Adrenal gland (tissue), 12 donors: ENCODE measurements around the gene MIER1. TPM values are rescaled to one million over a fixed set of nuclear protein-coding genes. Genes with fewer than 3 reads are reported as not detected.
A peak's percentile ranks its signal among the peaks of the same experiment; 100 is the strongest.

Experiments used
- DNase-seq, 7 donors: peaks; one replicate each; pipeline ENCODE4 v3.0.0-alpha.2; 2019 to 2020
- H3K27ac ChIP-seq, 5 donors: fragments of 200-600 bp; sonication (generic) in 4 of 5; 1 replicate in 3 of 5; 2 replicates in 2 of 5; pipeline versions ENCODE4 v1.5.1 to v1.8.0; 2016 to 2020; ENCODE audit warnings: mild to moderate bottlenecking in 1 of 5
- H3K27me3 ChIP-seq: fragments of 200-600 bp; 2 replicates; pipeline ENCODE4 v1.8.0; 2021
- H3K36me3 ChIP-seq, 2 donors: fragments of 200-600 bp; replicated peaks in 1 of 2; 1 replicate in 1 of 2; 2 replicates in 1 of 2; pipeline versions ENCODE4 v1.5.1 to v1.8.0; 2018 to 2022
- H3K4me1 ChIP-seq, 2 donors: fragments of 200-600 bp; replicated peaks in 1 of 2; 1 replicate in 1 of 2; 2 replicates in 1 of 2; pipeline versions ENCODE4 v1.5.1 to v1.8.0; 2018 to 2021
- H3K4me3 ChIP-seq, 4 donors: fragments of 200-600 bp; sonication (generic) in 3 of 4; one replicate each; pipeline ENCODE4 v1.5.1; 2016 to 2018
- H3K9me3 ChIP-seq, 3 donors: fragments of 200-600 bp; sonication (generic) in 1 of 3; replicated peaks in 1 of 3; 1 replicate in 2 of 3; 2 replicates in 1 of 3; pipeline versions ENCODE4 v1.5.1 to v1.8.0; 2016 to 2021
- POLR2A ChIP-seq, 2 donors: fragments of 450-650 bp; IDR thresholded peaks; one replicate each; pipeline ENCODE4 v1.6.1; 2017; ENCODE audit warnings: antibody characterized with exemption in 2 of 2, mild to moderate bottlenecking in 2 of 2, moderate library complexity in 1 of 2
- WGBS, 4 donors: extraction: QIAGEN DNeasy Blood & Tissue Kit in 2 of 4; methylation state at CpG; one replicate each; pipeline versions ENCODE4 v1.1.5 to v1.1.7; 2013 to 2017; 5-methylcytosine and 5-hydroxymethylcytosine counted together
- intact Hi-C, 2 donors: fragments of 100-400 bp; cut with DNase I; formaldehyde crosslinking; loops; one replicate each; pipeline versions ENCODE4 v1.14.1 to v1.15.0; 2022 to 2023
- polyA plus RNA-seq, 3 donors: library from polyadenylated mRNA; stranded (reverse); fragments of 200-250 nt in 2 of 3; fragments of 350-450 nt in 1 of 3; fragmentation: Illumina TruSeq in 1 of 3; extraction: RNeasy Lipid Tissue Mini Kit (QIAGEN cat#74804) in 1 of 3; gene quantifications; one replicate each; pipeline ENCODE4 v1.2.3, GENCODE V29; 2013 to 2014
- total RNA-seq, 9 donors: library from RNA; depleted of rRNA in 4 of 9; stranded (reverse); fragments of >200 nt in 4 of 9; fragments of 120-200 nt in 1 of 9; fragmentation: NEBNext Ultra II Directional in 1 of 9; extraction: Animal tissue kit (Norgen Biotek cat#: 25700) in 1 of 9; gene quantifications; one replicate each; pipeline versions ENCODE4 v1.1.0 to v1.2.4, GENCODE V29; 2013 to 2023
- TF ChIP-seq, protein P1 (sequence below), 6 experiments: fragments of 450-650 bp in 4 of 6; fragments of 200-600 bp in 2 of 6; sonication (generic) in 1 of 6; IDR thresholded peaks; 1 replicate in 5 of 6; 2 replicates in 1 of 6; pipeline versions ENCODE4 v1.5.1 to v1.8.0; 2016 to 2021; ENCODE audit warnings: antibody characterized with exemption in 6 of 6, mild to moderate bottlenecking in 2 of 6, moderate library complexity in 1 of 6
- donor health status: healthy with polysubstance abuse.
- donor health status: Bipolar disorder and iron deficiency.
- donor health status: DM: yes; HTN: yes; CAD: no.
- donor health status: DM: no; HTN: no; CAD: no.
- donor health status: DM: no; HTN: no; CAD: no.
- donor health status: DM: yes; HTN: yes; CAD: no.

MIER1 gene
- total and polyA plus RNA-seq, 12 donors = 13.0 to 62.9 (median 37.3) TPM

DNA sequence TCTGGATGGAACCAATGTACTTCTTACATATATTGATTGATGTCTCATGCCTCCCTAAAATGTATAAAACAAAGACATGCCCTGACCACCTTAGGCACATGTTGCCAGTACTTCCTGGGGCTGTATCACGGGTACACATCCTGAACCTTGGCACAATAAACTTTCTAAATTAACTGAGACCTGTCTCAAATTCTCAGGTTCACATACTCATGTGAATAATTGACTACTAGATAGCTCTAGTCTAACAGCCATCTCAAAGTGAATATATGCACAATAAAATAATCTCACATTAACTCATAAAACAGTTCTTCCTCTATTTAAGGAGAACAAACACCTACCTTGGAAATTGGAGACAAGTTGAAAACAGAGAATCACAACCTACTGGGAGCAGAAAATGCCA, 5.7 kb upstream of the MIER1 start:
- intact Hi-C loops = loop anchor here in 1 of 2 donors (10.0 kb wide), 1 partner anchor 144 kb away; no protein-coding TSS in a partner anchor
- 82 to 100% (median 95%) methylated on average over 1 of the region's 1 CpG for WGBS, 4 donors
- no peaks in the 10 kb centered on the region for H3K36me3 ChIP-seq
- no peak for TF ChIP-seq POLR2A (IDR thresholded peaks at IDR 0.05)
- TF ChIP-seq, protein P1, sequence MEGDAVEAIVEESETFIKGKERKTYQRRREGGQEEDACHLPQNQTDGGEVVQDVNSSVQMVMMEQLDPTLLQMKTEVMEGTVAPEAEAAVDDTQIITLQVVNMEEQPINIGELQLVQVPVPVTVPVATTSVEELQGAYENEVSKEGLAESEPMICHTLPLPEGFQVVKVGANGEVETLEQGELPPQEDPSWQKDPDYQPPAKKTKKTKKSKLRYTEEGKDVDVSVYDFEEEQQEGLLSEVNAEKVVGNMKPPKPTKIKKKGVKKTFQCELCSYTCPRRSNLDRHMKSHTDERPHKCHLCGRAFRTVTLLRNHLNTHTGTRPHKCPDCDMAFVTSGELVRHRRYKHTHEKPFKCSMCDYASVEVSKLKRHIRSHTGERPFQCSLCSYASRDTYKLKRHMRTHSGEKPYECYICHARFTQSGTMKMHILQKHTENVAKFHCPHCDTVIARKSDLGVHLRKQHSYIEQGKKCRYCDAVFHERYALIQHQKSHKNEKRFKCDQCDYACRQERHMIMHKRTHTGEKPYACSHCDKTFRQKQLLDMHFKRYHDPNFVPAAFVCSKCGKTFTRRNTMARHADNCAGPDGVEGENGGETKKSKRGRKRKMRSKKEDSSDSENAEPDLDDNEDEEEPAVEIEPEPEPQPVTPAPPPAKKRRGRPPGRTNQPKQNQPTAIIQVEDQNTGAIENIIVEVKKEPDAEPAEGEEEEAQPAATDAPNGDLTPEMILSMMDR (IDR thresholded peaks at IDR 0.05) = no peak
- H3K27me3 ChIP-seq = no peaks in the 10 kb centered on the region
- H3K4me1 ChIP-seq = peaks cover 0 to 27% of the 10 kb centered on the region in 2 donors
- no peak for DNase-seq
- no peaks in the 10 kb centered on the region for H3K9me3 ChIP-seq
- H3K4me3 ChIP-seq = no peak overlapping the region
- H3K27ac ChIP-seq = no peak overlapping the region

DNA sequence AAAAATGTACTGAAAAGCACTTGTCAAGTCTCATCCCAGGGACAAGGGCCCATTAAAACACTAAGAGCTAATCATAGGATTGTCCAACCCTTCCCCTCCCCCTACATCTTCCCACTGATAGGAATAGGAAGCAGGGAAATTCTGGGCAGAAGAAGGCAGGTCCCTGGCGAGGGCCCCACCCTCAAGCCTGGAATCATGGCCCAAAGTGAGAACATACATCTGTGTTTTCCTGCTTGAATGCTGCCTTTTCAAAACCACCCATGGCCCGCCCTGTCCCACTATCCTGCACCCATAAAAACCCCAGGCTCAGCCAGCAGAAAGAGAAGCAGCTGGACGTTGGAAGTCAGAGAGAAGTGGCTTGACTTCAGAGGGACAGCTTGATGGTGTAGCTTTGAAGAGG, 5.0 kb upstream of the MIER1 start:
- DNase-seq = no peak
- H3K9me3 ChIP-seq = no peaks in the 10 kb centered on the region
- H3K27ac ChIP-seq = no peak overlapping the region
- intact Hi-C loops = loop anchor here in 1 of 2 donors (10.0 kb wide), 1 partner anchor 145 kb away; no protein-coding TSS in a partner anchor
- TF ChIP-seq, protein P1 (IDR thresholded peaks at IDR 0.05) = no peak
- no peak for TF ChIP-seq POLR2A (IDR thresholded peaks at IDR 0.05)
- 88 to 97% (median 93%) methylated on average over 3 of the region's 3 CpGs for WGBS, 4 donors
- H3K36me3 ChIP-seq = no peaks in the 10 kb centered on the region
- no peak overlapping the region for H3K4me3 ChIP-seq
- H3K27me3 ChIP-seq = no peaks in the 10 kb centered on the region
- peaks cover 0 to 30% of the 10 kb centered on the region in 2 donors for H3K4me1 ChIP-seq

DNA sequence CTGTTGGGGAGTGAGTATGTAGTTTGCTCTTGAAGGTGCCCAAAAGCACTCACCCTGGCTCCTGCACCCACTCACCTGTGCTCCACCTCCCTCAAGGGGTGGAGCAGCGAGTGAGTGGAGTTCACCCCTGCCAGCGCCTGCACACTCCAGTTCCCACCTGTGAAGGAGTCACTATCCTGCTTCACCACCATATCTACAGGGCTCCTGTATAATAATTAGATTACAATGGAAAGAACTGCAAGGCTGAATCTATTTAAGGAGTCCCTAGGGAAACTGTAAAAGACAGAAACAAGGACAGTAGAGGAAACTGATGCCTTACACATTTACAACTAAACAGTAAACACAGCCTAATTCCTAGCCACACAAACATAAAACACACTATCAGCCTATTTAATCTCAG, 4.2 kb upstream of the MIER1 start:
- intact Hi-C loops = no loop called here
- Histone ChIP-seq H3K4me3 (no peak overlapping the region), H3K36me3 (no peaks in the 10 kb centered on the region), H3K9me3 (no peaks in the 10 kb centered on the region), H3K4me1 (peaks cover under 1 to 30% of the 10 kb centered on the region in 2 donors), H3K27me3 (no peaks in the 10 kb centered on the region), H3K27ac (no peak overlapping the region)
- 98 to 100% (median 99%) methylated on average over 1 to 2 of the region's 2 CpGs for WGBS, 4 donors
- TF ChIP-seq, protein P1 (IDR thresholded peaks at IDR 0.05) = no peak
- no peak for TF ChIP-seq POLR2A (IDR thresholded peaks at IDR 0.05)
- DNase-seq = no peak

- 2 to 6% (median 3%) methylated on average over 10 to 11 of the region's 11 CpGs for WGBS, 4 donors
- intact Hi-C loops = no loop called here
Observed at GRCh38 chr1:66925558-66925910, 744 bp downstream of the MIER1 start.

More at GRCh38 chr1:66925558-66925910, 744 bp downstream of the MIER1 start:
- Histone ChIP-seq H3K4me1 (peaks cover 7 to 60% of the 10 kb centered on the region in 2 donors), H3K36me3 (no peaks in the 10 kb centered on the region), H3K27me3 (no peaks in the 10 kb centered on the region), H3K4me3 (peak overlapping the region; percentile 43 to 87 (median 75)), H3K9me3 (no peaks in the 10 kb centered on the region), H3K27ac (peak overlapping the region; percentile 61 to 88 (median 82))
- no peak for DNase-seq
- TF ChIP-seq POLR2A (IDR thresholded peaks at IDR 0.05) = peak in 1 of 2 donors; percentile 2
- TF ChIP-seq, protein P1 (IDR thresholded peaks at IDR 0.05) = no peak
